Vagina (tissue), 2 donors: ENCODE data around the gene KIAA0825.

ENCODE experiments used
- POLR2A ChIP-seq, 2 donors: fragments of 450-650 bp; IDR thresholded peaks; one replicate each; pipeline ENCODE4 v1.6.1; 2017; ENCODE audit warnings: antibody characterized with exemption in 2 of 2, mild to moderate bottlenecking in 2 of 2, moderate library complexity in 2 of 2
- TF ChIP-seq, protein P1 (sequence below), 3 experiments: fragments of 450-650 bp in 2 of 3; fragments of 200-600 bp in 1 of 3; sonication (generic) in 1 of 3; IDR thresholded peaks; one replicate each; pipeline ENCODE4 v1.5.1; 2017 to 2019; ENCODE audit warnings: antibody characterized with exemption in 3 of 3, mild to moderate bottlenecking in 2 of 3, moderate library complexity in 2 of 3

DNA sequence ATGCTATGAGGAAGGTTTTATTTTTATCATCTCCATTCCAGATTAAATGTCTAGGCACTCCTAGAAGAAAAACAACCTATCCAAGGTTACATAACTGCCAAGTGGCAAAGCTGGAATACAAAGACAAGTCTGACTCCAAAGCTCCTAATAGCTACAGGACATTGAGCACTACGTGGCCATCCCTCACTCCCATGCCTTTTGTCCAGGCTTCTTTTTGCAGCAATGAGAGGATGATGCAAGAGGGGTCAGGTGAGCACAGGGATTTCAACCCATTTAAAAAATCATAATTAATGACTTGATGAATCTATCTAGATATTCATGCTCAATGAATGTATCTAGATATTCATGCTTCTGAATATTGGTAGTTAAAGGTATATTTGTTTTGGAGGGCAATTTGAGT, 117.0 kb downstream of the KIAA0825 start:
- no peak for TF ChIP-seq POLR2A (IDR thresholded peaks at IDR 0.05)
- TF ChIP-seq, protein P1, sequence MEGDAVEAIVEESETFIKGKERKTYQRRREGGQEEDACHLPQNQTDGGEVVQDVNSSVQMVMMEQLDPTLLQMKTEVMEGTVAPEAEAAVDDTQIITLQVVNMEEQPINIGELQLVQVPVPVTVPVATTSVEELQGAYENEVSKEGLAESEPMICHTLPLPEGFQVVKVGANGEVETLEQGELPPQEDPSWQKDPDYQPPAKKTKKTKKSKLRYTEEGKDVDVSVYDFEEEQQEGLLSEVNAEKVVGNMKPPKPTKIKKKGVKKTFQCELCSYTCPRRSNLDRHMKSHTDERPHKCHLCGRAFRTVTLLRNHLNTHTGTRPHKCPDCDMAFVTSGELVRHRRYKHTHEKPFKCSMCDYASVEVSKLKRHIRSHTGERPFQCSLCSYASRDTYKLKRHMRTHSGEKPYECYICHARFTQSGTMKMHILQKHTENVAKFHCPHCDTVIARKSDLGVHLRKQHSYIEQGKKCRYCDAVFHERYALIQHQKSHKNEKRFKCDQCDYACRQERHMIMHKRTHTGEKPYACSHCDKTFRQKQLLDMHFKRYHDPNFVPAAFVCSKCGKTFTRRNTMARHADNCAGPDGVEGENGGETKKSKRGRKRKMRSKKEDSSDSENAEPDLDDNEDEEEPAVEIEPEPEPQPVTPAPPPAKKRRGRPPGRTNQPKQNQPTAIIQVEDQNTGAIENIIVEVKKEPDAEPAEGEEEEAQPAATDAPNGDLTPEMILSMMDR (IDR thresholded peaks at IDR 0.05): no peak
